ENCODE data around the gene ATP6V0B. TPM values are rescaled to one million over a fixed set of nuclear protein-coding genes. Genes with fewer than 3 reads are reported as not detected.

The ATP6V0B gene
- total and polyA plus RNA-seq, 2 of the 8 experiments (the other 6 are each of a cell fraction or from before 2014, with no cell fraction given): 105 to 308 TPM

- H2AFZ ChIP-seq (ENCODE audit: low read length): no peak overlapping the region
- FAIRE-seq: no peak
- no peak overlapping the region for H2AK5ac ChIP-seq (ENCODE audit: low read depth, low read length)
- H3K4me2 ChIP-seq (ENCODE audit: insufficient read depth in 1 of 2, low read depth in 2 of 2, low read length in 2 of 2): no peak overlapping the region
- H4K8ac ChIP-seq (ENCODE audit: extremely low read depth, insufficient read depth, low read length): no peak overlapping the region
- no peaks in the 10 kb centered on the region for H3K9me3 ChIP-seq (ENCODE audit: insufficient read depth in 2 of 2, low read depth in 1 of 2, low read length in 1 of 2)
- H3K27me3 ChIP-seq (replicated peaks in 1 of 4; ENCODE audit: control insufficient read depth in 3 of 4, extremely low read depth in 1 of 4, insufficient read depth in 3 of 4, low read length in 3 of 4): no peaks in the 10 kb centered on the region
- H3K79me2 ChIP-seq (ENCODE audit: control insufficient read depth in 1 of 2, insufficient read depth in 2 of 2, low read length in 2 of 2): 0 out of 4 replicates have a peak, but pooled peaks cover 0 to 4% of the 10 kb centered on the region in 2 experiments
- no peak overlapping the region for H2BK120ac ChIP-seq (replicated peaks; ENCODE audit: low read depth, low read length)
- peaks cover 3 to 14% (median 6%) of the 10 kb centered on the region in 4 experiments; a peak in 4 of 8 replicates for H3K36me3 ChIP-seq (ENCODE audit: control insufficient read depth in 2 of 4, insufficient read depth in 4 of 4, low read length in 3 of 4)
- no peak overlapping the region for H4K5ac ChIP-seq (ENCODE audit: insufficient read length, low read depth, low read length)
- H3K4ac ChIP-seq (replicated peaks; ENCODE audit: insufficient read length, low read depth, low read length): no peak overlapping the region
- no peak overlapping the region for H3K56ac ChIP-seq (replicated peaks; ENCODE audit: insufficient read length, low read depth, low read length)
- no peak overlapping the region for H2BK5ac ChIP-seq (ENCODE audit: low read depth, low read length)
- H3K23me2 ChIP-seq (ENCODE audit: low read depth, low read length): no peaks in the 10 kb centered on the region
- H4K20me1 ChIP-seq (replicated peaks in 1 of 2; ENCODE audit: control insufficient read depth in 1 of 2, insufficient read depth in 2 of 2, low read length in 2 of 2): peaks cover 0 to 10% of the 10 kb centered on the region in 2 experiments
- no peak overlapping the region for H3K23ac ChIP-seq (ENCODE audit: insufficient read length)
- CTCF ChIA-PET (ENCODE audit: partially characterized antibody): interaction anchor here (1.2 to 4.6 kb wide), 9 partner anchors 10 to 189 kb away, joined by 3 to 25 read pairs (median 4); partner anchors contain the start of gene DPH2
- no peak overlapping the region for H3K27ac ChIP-seq (ENCODE audit: low read depth, low read length)
- no peak overlapping the region for H3K4me3 ChIP-seq (ENCODE audit: extremely low read depth in 1 of 4, insufficient read depth in 2 of 4, low read depth in 3 of 4, low read length in 4 of 4)
- no peak for DNase-seq (ENCODE audit: low read depth in 1 of 2, low spot score in 2 of 2)
- H2BK20ac ChIP-seq (ENCODE audit: low read length): no peak overlapping the region
- 83% methylated on average over 5 of the region's 5 CpGs; no CpG with 5 or more reads in 1 of the 2 experiments for WGBS, 2 experiments (ENCODE audit: extremely low coverage in 1 of 2, insufficient coverage in 1 of 2, insufficient read length in 1 of 2, insufficient replicate concordance in 2 of 2, low coverage in 1 of 2, low lambda C conversion rate in 2 of 2, missing lambda C conversion rate in 1 of 2)
- peaks cover 0 to 5% (median 4%) of the 10 kb centered on the region in 4 experiments; a peak in 3 of 7 replicates for H3K4me1 ChIP-seq (replicated peaks in 1 of 4; ENCODE audit: control insufficient read depth in 3 of 4, insufficient read depth in 4 of 4, low read length in 3 of 4)
- POLR2A ChIA-PET (ENCODE audit: partially characterized antibody): interaction anchor here (1.2 to 2.1 kb wide), 3 partner anchors 16 to 190 kb away, joined by 3 to 10 read pairs (median 5); partner anchors contain the start of gene DPH2
- H3K18ac ChIP-seq (ENCODE audit: extremely low read depth, low read length): no peak overlapping the region
- TF ChIP-seq TBP (IDR thresholded peaks at IDR 0.05; ENCODE audit: low read depth, low read length) (no peak), TAF7 (optimal IDR thresholded peaks at IDR 0.05; ENCODE audit: borderline replicate concordance, low read depth, low read length) (no peak), SP2 (IDR thresholded peaks at IDR 0.05; ENCODE audit: low read length) (no peak), CTCF (IDR thresholded peaks at IDR 0.05; ENCODE audit: control extremely low read depth in 1 of 3, insufficient read depth in 1 of 3, low read depth in 1 of 3, low read length in 3 of 3) (no peak), KDM4A (IDR thresholded peaks at IDR 0.05; ENCODE audit: low read depth, low read length, severe bottlenecking) (no peak), POLR2A (IDR thresholded peaks at IDR 0.05; ENCODE audit: control extremely low read depth in 1 of 2, low read depth in 2 of 2, low read length in 2 of 2) (no peak), CHD2 (IDR thresholded peaks at IDR 0.05; ENCODE audit: low read length) (no peak), SIN3A (conservative IDR thresholded peaks at IDR 0.05 in 1 of 2, IDR thresholded peaks at IDR 0.05 in 1 of 2; ENCODE audit: low read depth in 1 of 2, low read length in 2 of 2) (no peak)
- H3K14ac ChIP-seq (ENCODE audit: insufficient read length): no peak overlapping the region
- no peak overlapping the region for H2BK15ac ChIP-seq (ENCODE audit: low read length)
- no peak overlapping the region for H2BK12ac ChIP-seq (ENCODE audit: low read depth, low read length)
- peaks cover 3% of the 10 kb centered on the region for H3K79me1 ChIP-seq (ENCODE audit: low read depth, low read length)
- H3K9ac ChIP-seq (replicated peaks in 1 of 4; ENCODE audit: extremely low read depth in 1 of 4, low read depth in 3 of 4, low read length in 3 of 4): no peak overlapping the region; a peak in 1 of 7 replicates
- no peak overlapping the region for H4K91ac ChIP-seq (replicated peaks; ENCODE audit: insufficient read length, low read length)
These were observed 20.7 kb upstream of the ATP6V0B start for GRCh38 chr1:43954036-43954435.
